GM18519 (cell line): Measurements from ENCODE around the gene HCFC1R1.
"Not testable (repeated sequence)": the region's sequence is repeated elsewhere in the genome, so short reads cannot be mapped to it uniquely, and the experiment has no call there.

ENCODE experiments used
- ATAC-seq: cut with Tn5 transposase; IDR thresholded peaks from one replicate; pipeline ENCODE4 v1.9.1; 2021; ENCODE audit warnings: mild to moderate bottlenecking, moderate library complexity; ENCODE audit not compliant: unreplicated experiment, low FRiP score

Gene HCFC1R1

DNA sequence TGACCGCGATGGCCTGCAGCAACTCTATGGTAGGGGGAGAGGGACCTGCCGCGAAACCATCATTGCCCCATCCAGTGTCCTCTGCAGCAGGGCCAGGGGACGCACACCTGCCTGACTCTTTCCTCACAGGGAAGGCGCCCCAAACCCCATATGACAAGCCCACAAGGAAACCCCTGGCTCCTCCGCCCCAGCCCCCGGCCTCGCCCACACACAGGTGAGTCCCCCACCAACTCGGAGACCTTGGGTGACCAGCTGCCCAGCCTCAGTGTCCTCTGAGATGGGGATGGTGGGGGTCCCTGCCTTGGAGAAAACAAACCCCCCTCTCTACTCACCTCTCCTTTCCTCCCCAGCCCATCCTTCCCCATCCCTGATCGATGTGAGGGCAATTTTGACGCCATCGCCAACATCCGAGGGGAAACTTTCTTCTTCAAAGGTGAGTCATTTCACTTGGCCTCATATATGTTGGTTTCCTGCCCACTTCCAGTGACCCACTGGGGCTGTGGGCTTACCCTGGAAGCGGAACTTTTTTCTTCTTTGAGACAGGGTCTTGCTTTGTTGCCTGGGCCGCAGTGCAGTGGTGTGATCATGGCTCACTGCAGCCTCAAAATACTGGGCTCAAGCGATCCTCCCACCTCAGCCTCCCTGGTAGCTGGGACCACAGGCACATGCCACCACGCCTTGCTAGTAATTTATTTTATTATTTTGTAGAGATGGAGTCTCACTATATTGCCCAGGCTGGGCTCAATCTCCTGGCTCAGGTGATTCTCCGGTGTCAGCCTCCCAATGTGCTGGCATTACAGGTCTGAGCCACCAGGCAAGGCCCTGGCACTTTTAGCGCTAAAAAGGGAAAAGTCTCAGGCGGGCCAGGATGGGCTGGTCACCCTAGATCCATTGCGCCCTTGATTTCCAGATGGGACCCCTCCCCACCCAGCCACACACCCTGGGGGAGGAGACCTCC lies 33.7 kb upstream of the HCFC1R1 start:
- no peak for ATAC-seq

GRCh38 chr16:3056336-3057180 lies 32.8 kb upstream of the HCFC1R1 start:
- ATAC-seq = no peak

DNA sequence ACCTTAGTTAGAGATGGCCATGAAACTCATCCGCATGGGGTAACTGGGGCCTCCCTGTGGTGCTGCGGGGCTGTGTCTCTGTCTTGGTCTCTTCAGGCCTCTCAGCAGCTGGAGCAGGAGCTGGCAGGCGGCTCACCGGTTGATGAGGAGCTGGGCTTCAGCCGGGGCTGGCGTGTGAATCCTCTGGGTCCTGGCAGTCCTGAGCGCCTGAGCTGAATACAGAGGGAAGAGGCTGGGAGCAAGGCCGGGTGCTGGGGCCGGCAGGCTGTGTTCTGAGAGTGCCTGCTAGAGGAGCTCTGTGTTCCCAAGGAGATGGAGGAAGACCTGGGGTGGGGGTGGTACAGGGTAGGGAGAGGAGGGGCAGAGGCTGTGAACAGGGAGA lies 32.0 kb upstream of the HCFC1R1 start:
- not testable (repeated sequence) for ATAC-seq

- no peak for ATAC-seq
Measured at GRCh38 chr16:3054965-3055733, 31.4 kb upstream of the HCFC1R1 start.

GRCh38 chr16:3053330-3053710 lies 29.6 kb upstream of the HCFC1R1 start:
- ATAC-seq = not testable (repeated sequence)

GRCh38 chr16:3052571-3053329 lies 29.0 kb upstream of the HCFC1R1 start:
- ATAC-seq = not testable (repeated sequence)

- ATAC-seq = no peak
Measured at GRCh38 chr16:3051494-3051893, 27.8 kb upstream of the HCFC1R1 start.

DNA sequence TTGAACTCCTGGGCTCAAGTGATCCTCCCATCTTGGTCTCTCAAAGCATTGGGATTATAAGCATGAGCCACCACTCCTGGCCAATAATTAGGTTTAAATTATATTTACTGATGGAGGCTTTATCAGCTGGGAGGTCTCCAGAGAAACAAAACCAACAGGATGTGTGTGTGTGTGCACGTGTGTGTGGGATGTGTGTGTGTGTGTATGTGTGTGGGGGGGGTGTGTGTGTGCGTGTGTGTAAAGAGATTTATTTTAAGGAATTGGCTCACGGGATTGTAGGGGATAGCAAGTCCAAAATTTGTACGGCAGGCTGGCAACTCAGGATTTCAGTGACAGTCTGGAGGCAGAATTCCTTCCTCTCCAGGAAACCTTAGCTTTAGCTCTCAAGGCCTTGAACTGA lies 27.3 kb upstream of the HCFC1R1 start:
- no peak for ATAC-seq

- ATAC-seq = no peak
Measured at GRCh38 chr16:3050487-3050886, 26.7 kb upstream of the HCFC1R1 start.

DNA sequence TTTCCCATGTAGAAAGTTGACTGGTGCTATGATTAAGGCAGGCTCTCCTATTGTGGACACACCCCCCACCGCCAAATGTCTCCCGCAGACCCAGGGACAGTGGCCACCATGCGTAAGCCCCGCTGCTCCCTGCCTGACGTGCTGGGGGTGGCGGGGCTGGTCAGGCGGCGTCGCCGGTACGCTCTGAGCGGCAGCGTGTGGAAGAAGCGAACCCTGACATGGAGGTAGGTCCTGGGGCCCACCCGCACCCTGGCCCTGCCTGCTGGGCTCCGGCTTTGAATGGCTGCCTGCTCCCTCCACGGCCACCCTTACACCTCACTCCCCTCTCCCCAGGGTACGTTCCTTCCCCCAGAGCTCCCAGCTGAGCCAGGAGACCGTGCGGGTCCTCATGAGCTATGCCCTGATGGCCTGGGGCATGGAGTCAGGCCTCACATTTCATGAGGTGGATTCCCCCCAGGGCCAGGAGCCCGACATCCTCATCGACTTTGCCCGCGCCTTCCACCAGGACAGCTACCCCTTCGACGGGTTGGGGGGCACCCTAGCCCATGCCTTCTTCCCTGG lies 26.3 kb upstream of the HCFC1R1 start:
- ATAC-seq = no peak

- ATAC-seq = no peak
Measured at GRCh38 chr16:3047387-3047720, 23.6 kb upstream of the HCFC1R1 start.

DNA sequence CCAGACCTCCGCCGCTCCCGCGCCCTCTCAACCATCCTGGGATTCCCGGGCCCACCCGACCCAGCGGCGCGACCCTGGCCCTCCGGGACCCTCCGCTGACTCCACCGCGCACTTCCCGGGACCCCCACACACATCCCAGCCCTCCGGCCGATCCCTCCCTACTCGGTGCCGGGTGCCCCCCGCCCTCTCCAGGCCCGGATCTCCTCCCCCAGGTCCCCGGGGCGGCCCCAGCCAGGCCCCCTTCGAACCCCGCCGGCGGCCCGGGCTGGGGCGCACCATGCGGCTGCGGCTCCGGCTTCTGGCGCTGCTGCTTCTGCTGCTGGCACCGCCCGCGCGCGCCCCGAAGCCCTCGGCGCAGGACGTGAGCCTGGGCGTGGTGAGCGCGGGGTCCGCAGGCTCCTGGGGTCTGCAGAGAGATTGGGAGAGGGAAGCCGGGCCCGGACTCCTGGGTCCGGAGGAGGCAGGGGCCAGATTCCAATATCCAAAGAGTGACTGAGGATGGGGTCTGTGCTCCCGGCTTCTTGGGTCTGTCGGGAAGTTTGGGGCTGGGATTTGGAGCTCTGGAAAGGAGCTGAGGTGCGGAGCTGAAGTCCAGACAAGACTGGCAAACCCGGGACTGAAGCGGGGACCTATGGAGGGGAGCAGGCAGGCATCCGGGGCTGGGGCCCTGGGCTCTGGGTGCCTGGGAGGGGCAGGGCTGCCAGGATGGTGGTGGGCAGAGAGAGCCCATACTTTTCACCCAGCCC lies 23.1 kb upstream of the HCFC1R1 start:
- ATAC-seq = no peak

DNA sequence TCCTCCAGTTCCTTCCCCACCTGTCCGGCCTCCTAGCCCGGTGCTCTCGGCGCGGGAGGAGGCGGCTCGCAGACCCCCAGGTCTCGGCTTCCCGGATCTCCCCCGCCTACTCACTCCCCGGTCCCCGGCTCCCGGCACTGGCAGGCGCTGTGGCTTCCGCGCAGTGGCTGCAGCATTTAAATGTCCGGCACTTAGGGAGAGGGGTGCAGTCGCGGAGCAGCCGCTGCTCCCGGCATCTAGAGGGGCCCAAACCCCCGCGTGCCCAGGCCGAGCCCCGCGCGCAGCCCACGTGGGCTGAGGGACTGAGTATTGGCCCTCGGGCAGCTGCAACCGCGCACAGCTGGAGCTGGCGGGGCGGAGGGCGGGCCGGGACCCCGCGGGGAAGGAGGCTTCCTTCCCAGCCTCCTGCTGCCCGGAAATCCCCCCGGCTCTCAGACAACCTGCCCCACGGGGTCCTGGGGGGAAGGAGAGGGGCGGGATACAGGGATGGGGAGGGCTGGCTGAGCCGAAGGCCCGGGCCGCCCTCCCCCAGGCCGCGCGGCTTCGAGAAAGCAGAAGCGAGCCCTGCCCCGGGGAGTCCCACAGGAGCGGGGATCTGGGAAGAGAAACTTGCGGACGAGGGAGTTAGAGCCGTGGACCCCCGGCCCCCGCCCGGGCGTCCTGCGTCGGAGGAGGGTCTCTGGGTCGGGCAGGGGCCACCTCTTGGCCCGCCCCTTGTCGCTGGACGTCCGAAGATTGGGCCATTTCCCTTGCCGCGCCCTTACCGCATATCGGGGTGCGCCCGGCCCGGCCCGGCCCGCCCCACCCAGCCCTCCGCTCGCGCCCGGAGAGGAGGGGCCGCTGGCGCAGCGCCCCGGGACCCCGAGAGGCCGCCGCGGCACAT lies 22.3 kb upstream of the HCFC1R1 start, which contains the start of gene MMP25:
MMP25 (plus strand) TSS at position 804 of the 883 bp plus-strand sequence. CDS start 357 bp downstream, outside the sequence.
- ATAC-seq = no peak

- ATAC-seq = no peak
Measured at GRCh38 chr16:3044708-3045107, 21.0 kb upstream of the HCFC1R1 start.

DNA sequence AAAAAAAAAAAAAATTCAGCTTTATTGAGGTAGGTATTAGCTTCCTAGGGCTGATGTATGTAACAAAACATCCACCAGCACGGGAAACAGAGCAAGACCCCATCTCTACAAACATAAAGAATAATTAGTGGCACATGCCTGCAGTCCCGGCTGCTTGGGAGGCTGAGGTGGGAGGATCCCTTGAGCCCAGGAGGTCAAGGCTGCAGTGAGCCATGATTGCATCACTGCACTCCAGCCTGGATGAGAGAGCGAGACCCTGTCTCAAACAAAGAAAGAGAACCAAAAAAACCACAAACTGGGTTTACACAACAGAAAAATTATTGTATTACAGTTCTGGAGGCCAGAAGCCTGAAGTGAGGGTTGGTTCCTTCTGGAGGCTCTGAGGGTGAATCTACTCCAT lies 18.6 kb upstream of the HCFC1R1 start:
- no peak for ATAC-seq

DNA sequence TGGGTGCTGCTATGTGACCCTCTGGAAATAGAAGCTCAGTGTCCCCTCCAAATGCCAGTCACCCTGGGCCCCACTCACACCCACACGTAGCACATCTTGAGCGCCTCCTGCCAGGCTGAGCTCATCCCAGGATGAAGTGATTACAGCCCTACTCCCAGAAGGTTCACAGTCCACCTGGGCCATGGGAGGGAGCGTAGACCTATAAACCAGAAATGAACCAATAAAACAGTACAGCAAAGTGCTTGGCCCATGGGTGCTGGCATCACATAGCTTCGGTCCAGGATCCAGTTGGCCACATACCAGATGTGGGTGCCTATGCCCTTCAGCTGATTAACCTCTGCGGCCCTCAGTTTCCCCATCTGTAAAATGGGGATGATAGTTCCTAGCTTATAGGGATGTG lies 15.2 kb upstream of the HCFC1R1 start:
- no peak for ATAC-seq

- no peak for ATAC-seq
Measured at GRCh38 chr16:3038256-3038655, 14.5 kb upstream of the HCFC1R1 start.

DNA sequence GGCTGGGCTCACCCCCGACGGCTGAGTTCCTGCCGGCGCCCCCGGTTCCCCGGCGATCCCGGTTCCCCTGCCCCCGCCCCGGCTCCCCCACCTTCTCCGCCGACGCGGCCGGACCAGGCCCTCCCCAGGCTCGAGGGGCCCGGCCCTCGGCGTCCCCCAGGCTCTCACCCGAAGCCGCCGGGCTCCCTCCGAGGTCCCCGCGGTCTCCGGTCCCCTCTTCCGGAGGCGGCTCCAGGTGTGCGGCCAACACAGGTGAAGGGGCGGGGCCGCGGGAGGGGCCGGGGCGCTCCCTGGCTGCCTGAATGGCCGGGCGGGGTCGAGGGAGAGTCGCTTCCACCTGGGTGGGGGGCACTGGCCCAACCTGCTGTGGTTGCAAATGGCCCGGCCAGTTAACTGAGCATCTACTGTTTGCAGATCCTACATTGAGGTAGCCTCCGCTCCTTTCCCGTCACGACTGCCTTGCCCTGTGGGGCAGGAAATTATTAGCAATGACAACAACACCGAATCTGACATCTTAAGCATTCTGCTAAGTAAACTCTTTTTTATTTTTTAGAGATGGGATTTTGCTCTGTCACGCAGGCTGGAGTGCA lies 13.1 kb upstream of the HCFC1R1 start, which contains the start of gene BICDL2:
BICDL2 (minus strand) TSS at position 219 of the 590 bp plus-strand sequence. CDS start 1,448 bp downstream, outside the sequence.
- no peak for ATAC-seq
